GM10266 (cell line): ENCODE data around the gene FN1.

Source experiments
- DNase-seq: peaks from one replicate; pipeline ENCODE4 v3.0.0; 2012; ENCODE audit errors: extremely low spot score
- TF ChIP-seq, protein P1 (sequence below): IDR thresholded peaks from 2 replicates; pipeline ENCODE4 v1.5.1; 2012; ENCODE audit warnings: mild to moderate bottlenecking, low read depth; ENCODE audit not compliant: control insufficient read depth, insufficient read depth; ENCODE audit errors: missing control alignments

Gene FN1

DNA sequence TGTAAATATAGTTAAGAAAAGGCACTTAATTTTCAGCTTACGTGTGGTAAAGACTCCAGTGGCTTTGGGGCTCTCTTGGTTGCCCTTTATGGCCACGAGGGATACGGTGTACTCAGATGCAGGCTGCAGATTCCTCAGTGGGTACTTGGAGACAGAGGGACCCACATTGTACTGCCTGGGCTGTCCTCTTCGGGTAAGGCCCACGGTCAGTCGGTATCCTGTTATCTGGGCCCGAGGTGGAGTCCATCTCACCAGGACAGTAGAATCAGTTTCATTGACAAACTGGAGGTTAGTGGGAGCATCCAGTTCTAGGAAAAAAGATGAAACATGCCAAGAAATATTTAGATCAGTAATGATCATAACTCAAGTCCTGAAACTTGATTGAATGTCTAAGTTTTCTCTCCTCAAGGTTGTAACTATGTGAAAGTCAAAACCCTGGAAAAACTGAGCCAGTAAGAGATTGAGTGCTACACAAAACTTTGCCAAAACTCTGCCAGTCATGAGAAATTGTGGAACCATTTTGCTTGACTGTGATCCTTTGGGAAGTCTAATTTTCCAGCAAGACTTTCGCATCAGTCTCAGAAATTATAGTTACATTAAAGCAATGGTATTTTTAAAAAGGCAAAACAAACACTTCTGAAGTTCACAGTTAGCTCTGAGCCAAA lies 31.4 kb downstream of the FN1 start:
- TF ChIP-seq, protein P1, sequence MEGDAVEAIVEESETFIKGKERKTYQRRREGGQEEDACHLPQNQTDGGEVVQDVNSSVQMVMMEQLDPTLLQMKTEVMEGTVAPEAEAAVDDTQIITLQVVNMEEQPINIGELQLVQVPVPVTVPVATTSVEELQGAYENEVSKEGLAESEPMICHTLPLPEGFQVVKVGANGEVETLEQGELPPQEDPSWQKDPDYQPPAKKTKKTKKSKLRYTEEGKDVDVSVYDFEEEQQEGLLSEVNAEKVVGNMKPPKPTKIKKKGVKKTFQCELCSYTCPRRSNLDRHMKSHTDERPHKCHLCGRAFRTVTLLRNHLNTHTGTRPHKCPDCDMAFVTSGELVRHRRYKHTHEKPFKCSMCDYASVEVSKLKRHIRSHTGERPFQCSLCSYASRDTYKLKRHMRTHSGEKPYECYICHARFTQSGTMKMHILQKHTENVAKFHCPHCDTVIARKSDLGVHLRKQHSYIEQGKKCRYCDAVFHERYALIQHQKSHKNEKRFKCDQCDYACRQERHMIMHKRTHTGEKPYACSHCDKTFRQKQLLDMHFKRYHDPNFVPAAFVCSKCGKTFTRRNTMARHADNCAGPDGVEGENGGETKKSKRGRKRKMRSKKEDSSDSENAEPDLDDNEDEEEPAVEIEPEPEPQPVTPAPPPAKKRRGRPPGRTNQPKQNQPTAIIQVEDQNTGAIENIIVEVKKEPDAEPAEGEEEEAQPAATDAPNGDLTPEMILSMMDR: no peak
- no peak for DNase-seq

DNA sequence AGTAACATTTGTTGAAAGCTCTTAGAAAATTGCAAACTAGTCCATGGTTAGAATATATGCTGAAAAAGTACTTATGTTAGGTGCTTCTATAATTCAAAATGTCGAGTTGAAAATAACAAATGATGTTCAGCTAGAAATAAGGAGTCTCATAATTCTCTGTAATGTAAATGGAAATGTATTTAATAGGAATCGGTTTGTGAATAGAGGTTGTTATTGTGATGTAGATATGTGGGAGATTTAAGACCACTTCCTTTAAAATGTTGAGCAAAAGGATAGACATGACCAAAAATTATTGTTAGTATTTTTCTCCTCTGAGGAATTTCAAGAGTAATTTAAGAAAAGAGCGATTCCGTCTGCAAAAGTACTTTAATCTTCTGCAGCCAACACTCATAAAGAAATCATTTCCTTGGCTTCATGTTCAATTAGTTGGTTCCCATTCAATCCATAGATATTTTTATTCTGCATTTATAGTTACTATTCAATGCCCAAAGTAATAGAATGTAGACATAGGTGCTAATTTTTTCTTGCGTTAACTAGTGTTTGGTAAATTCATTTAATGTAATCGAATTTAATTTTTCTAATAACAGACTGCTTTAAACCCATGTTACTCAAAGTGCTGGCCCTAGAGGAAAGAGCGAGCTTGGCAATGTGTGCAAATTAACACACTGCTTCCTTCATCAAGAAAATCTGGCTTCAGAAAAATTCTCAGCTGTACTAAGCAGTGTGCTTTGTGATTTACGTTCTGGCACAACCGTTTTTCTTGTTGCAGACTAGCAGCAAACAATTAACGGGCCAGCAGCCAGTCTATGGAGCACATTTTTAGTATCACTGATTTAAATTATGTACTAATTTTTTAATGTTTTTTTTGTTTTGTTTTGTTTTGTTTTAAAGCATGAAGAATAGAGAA lies 32.2 kb downstream of the FN1 start:
- DNase-seq: no peak
- TF ChIP-seq, protein P1: no peak

GRCh38 chr2:215401896-215402379 lies 33.9 kb downstream of the FN1 start:
- no peak for DNase-seq
- TF ChIP-seq, protein P1: no peak

DNA sequence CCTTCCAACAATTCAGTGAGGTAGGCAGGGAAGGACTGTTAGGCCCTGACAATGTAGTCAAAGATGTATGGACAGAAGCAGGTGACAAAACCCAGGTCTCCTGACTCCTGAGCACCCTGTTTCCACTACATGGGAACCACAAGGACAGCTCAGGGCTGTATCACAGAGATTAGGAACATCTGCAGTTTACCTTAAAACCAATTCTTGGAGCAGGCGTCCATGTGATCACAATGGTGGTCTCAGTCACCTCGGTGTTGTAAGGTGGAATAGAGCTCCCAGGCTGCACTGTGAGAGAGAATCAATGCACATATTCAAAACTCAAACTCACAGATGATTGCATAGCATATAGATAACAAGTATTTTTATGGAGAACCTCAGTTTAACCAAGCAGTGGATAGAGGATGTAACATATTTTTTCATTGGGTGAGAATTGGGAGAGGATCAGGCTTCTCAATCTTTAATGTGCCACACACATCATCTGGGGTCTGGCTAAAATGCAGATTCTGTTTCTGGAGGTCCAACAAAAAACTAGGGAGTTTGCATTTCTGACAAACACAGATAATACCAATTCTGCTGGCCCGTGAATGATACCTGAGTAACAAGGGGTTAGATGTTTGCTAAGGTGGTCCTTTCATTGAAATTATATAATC lies 36.7 kb downstream of the FN1 start:
- no peak for DNase-seq

GRCh38 chr2:215397632-215398341 lies 38.1 kb downstream of the FN1 start:
- TF ChIP-seq, protein P1: no peak
- DNase-seq: no peak

More for the DNA sequence above, 36.7 kb downstream of the FN1 start:
- TF ChIP-seq, protein P1: no peak

DNA sequence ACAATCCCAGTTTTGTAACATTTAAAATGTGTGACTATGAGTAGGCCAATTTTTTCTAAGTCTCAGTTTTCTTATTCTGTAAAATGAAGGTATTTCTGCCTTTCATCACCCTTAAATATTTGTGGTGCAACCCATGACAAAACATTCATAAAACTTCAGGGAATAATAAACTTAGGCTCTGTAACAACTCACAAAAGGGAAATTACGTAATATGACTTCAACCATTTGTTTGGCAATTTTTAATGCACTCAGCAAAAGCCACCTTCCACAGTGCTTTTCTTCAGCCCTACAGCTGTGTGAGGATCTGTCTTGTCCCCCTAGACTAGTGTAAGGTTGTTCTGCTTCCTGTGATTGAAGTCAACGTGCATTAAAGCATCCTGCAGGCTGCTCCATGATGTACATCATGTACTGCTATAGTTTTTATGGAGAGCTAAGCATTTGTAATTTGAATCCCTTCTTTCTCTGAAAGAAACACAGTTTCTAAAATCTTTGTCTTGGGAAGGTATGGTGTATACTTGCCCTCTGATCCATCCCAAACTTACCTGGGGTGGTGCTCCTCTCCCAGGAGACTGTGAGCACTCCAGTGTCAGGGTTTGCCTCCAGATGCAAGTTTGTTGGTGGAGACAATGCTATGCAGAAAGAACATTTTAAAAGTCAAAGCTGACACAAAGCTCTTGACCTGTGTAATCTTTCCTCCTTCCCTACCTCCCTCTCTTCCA lies 39.1 kb downstream of the FN1 start:
- DNase-seq: no peak
- TF ChIP-seq, protein P1: no peak
